GM19397 (cell line): ENCODE results near the gene POLN.

Source experiments
- ATAC-seq: cut with Tn5 transposase; IDR thresholded peaks from one replicate; pipeline ENCODE4 v1.9.1; 2021; ENCODE audit warnings: mild to moderate bottlenecking, moderate library complexity; ENCODE audit not compliant: unreplicated experiment

POLN gene

GRCh38 chr4:2252530-2253091 is 10.7 kb upstream of the POLN start:
- no peak for ATAC-seq

GRCh38 chr4:2251795-2252529 is 10.0 kb upstream of the POLN start:
- no peak for ATAC-seq

GRCh38 chr4:2251073-2251794 is 9.3 kb upstream of the POLN start:
- no peak for ATAC-seq

DNA sequence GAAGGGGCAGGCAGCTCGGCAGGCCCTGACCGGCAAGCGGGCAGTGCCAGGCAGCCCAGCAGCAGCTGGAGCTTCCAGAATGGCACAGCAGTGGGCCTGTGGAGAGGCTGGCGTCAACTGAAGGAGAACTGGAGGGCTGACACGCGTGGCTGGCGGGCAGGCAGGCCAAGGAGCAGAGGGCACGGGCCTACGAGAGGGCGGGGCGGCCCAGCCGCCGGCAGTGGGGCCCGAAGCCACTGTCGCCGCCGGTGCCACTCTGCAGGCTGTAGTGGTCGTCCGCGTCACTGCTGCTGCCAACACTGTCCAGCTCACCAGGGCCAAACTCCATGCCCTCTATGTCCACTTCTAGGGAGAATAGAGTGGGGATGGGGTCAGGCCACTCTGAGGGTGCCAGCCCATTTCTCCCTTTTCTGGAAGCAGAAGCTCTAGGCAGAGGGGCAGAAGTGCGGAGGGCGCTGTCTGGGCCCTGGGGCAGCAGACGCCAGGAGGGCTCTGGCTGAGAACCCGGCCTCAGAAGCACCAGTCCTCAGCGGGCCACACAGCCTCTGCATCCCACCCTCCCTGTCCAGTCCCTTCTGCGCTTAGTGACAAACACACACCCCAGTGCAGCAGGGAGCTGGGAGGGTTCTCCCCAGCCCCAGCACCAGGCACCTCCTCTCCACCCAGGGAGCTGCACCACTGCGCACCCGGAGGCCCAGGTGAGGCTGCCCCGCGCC is 8.6 kb upstream of the POLN start:
- ATAC-seq: no peak

DNA sequence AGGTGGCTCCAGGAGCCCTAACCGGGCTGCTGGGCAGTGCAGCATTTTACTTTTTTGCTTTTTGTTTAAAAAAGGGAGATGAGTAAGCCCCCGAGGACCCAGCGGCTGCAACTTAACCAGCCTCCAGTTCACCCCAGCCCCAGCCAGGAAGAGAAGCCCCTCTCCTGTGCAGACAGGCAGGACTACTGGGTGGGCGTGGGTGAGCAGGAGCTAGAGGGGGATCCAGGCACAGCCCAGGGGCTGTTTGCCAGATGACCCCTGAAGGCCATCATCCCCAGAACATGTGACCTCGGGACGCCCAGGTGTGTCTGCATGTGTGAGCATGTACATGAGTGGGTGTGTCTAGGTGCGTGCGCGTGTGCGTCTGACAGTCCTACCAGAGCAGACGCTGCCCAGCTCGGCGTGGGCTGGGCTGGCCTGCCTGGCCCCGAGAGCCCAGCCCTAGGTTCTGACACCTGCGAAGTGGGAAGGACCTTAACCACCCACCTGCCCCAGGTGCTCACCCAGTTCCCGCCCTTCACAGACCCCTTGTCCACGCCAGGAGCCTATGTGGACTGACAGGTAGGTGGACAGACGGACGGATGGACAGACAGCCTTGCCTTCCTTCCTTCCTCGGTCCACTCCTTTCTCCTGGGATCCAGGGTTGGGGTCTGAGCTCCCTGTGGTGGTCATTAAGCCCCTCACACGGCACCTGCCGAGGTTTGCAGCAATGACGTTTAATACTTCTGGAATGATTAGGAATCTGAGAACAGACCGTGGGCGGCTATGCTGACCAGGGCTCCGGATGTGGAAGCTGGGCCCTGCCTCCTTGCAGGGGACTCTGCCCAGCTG is 7.8 kb upstream of the POLN start:
- no peak for ATAC-seq

- ATAC-seq: no peak
These were observed 6.9 kb upstream of the POLN start for GRCh38 chr4:2248821-2249261.

GRCh38 chr4:2248044-2248780 is 6.3 kb upstream of the POLN start:
- no peak for ATAC-seq

- no peak for ATAC-seq
These were observed 5.5 kb upstream of the POLN start for GRCh38 chr4:2247128-2248043.

- ATAC-seq: no peak
These were observed 4.6 kb upstream of the POLN start for GRCh38 chr4:2246384-2247127.

DNA sequence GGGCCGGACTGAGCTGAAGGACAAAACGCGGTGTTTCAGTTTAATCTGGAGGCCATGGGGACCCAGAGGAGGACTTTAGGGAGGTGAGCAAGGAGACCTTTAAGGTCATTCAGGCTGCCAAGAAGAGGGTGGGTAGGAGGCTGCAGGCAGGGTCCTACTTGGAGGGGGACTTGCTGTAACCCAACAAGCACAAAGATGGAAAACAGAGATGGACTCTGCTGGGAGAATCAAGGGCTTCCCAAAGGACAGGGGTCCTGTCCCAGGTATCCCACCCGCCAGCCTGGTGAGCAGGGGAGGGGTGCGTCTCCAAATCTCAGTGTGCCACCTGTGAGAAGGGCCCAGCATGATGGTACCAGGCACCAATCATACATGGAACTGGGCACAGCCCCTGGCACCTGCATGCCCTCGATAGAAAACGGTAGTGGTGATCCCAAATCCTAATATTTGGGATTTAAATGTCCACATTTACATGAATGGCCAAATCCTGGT is 3.9 kb upstream of the POLN start:
- ATAC-seq: no peak

- ATAC-seq: no peak
These were observed 3.3 kb upstream of the POLN start for GRCh38 chr4:2245057-2245786.

- no peak for ATAC-seq
These were observed 1.9 kb upstream of the POLN start for GRCh38 chr4:2243681-2244380.

DNA sequence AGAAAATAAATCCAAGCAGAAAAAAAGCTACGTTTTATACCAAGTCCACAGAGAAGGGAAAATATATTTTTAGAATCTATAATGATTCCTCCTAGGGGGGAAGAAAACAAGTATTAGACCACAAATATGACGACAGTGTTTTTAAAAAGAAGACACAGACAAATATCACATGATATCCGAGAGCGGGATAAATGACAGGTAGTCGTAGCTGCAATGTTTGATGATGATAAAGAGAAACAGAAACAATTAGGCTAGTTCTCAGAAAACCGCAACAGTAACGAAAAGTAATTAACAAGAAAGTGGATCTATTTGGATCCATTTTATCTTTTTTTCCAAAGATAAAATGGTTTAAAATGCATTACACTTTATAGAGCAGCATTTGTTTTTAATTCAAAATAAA is 918 bp downstream of the POLN start:
- no peak for ATAC-seq

DNA sequence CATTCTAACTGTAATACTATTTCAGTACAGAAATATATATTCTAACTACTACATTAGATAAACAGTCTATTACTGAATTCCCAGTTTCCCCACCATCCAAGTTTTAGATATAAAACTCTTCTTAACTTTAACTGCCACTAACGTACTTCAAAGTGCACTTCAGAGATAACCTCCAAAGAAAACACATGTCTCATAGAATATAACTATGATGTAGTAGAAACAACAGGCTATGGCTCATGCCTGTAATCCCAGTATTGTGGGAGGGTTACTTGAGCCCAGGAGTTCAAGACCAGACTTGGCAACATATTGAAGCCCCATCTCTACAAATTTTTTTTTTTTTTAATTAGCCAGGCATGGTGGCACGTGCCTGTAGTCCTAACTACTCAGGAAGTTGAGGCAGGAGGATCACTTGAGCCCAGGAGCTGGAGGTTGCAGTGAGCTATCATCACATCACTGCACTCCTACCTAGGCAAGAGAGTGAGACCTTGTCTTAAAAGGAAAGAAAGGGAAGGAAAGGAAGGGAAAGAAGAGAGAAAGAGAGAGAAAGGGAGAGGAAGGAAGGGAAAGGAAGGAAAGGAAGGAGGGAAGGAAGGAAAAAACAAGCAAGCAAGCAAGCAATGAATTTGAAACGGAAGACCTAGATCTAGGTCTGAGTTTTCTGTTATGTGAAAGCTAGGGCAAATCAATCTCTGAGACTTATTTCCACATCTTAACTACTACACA is 4.8 kb downstream of the POLN start:
- no peak for ATAC-seq

DNA sequence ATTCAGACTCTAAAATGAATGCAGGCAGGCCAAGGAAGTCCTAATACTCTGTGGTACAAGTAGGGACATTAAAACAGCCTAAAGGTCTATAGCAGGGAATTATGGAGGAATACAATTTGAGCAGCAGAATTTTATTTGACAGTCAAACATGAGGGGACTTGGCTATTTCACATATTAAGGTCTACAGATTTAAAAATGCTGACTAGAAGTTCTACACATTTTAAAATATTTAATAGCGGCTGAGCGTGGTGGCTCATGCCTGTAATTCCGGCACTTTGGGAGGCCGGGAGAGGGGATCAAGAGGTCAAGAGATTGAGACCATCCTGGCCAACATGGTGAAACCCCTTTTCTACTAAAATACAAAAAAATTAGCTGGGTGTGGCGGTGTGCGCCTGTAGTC is 10.8 kb downstream of the POLN start:
- no peak for ATAC-seq

GRCh38 chr4:2226261-2226660 is 15.7 kb downstream of the POLN start:
- no peak for ATAC-seq
